HL-60 (cell line): ENCODE measurements around the gene FAHD2A.

Experiments
- DNase-seq, 2 experiments: peaks; one replicate each; pipeline ENCODE4 v3.0.0-alpha.2; 2010 to 2020; ENCODE audit warnings: low read depth in 1 of 2, low spot score in 1 of 2
- H3K27ac ChIP-seq: fragments of 250-450 bp; sonication (Bioruptor Pico); replicated peaks from 2 replicates; pipeline ENCODE4 v1.5.1; 2020; ENCODE audit warnings: mild to moderate bottlenecking, moderate library complexity
- H3K27me3 ChIP-seq: fragments of 250-450 bp; sonication (Bioruptor Pico); 2 replicates; pipeline ENCODE4 v1.5.1; 2021; ENCODE audit warnings: mild to moderate bottlenecking, moderate library complexity; ENCODE audit not compliant: insufficient read depth, poor library complexity, severe bottlenecking
- H3K4me3 ChIP-seq: replicated peaks from 2 replicates; pipeline ENCODE4 v1.5.1; 2011; ENCODE audit warnings: mild to moderate bottlenecking, control low read depth, low read length; ENCODE audit not compliant: insufficient read depth
- CTCF ChIP-seq: IDR thresholded peaks from one replicate; pipeline ENCODE4 v1.5.1; 2011; ENCODE audit warnings: low read length, control low read depth, inconsistent platforms; ENCODE audit not compliant: insufficient read depth
- GABPA ChIP-seq: IDR thresholded peaks from 2 replicates; pipeline ENCODE4 v1.6.1; 2012; ENCODE audit warnings: low read depth
- POLR2AphosphoS5 ChIP-seq: IDR thresholded peaks from 2 replicates; pipeline ENCODE4 v1.6.1; 2012; ENCODE audit warnings: low read depth
- REST ChIP-seq: IDR thresholded peaks from 2 replicates; pipeline ENCODE4 v1.6.1; 2012; ENCODE audit warnings: low read depth; ENCODE audit not compliant: insufficient replicate concordance
- SPI1 ChIP-seq: IDR thresholded peaks from 2 replicates; pipeline ENCODE4 v1.6.1; 2012; ENCODE audit warnings: low read depth, mild to moderate bottlenecking, borderline replicate concordance

Gene FAHD2A

GRCh38 chr2:95381212-95382191 lies 21.0 kb upstream of the FAHD2A start:
- H3K27ac ChIP-seq, result no peak overlapping the region
- DNase-seq, result no peak
- TF ChIP-seq POLR2AphosphoS5 (no peak), SPI1 (no peak), CTCF (no peak), REST (no peak), GABPA (no peak)
- H3K27me3 ChIP-seq, result no peaks in the 10 kb centered on the region
- H3K4me3 ChIP-seq, result no peak overlapping the region

GRCh38 chr2:95382192-95382591 lies 20.3 kb upstream of the FAHD2A start:
- no peak overlapping the region for H3K4me3 ChIP-seq
- no peaks in the 10 kb centered on the region for H3K27me3 ChIP-seq
- no peak overlapping the region for H3K27ac ChIP-seq
- no peak for DNase-seq
- TF ChIP-seq POLR2AphosphoS5 (no peak), SPI1 (no peak), REST (no peak), GABPA (no peak), CTCF (no peak)

- Histone ChIP-seq H3K27ac (no peak overlapping the region), H3K4me3 (no peak overlapping the region), H3K27me3 (no peaks in the 10 kb centered on the region)
- no peak for TF ChIP-seq REST
- TF ChIP-seq CTCF, result no peak
- TF ChIP-seq POLR2AphosphoS5, result no peak
- TF ChIP-seq SPI1, result no peak
- no peak for TF ChIP-seq GABPA
- DNase-seq, result no peak
Measured at GRCh38 chr2:95382686-95383634, 19.5 kb upstream of the FAHD2A start.
